Liver (tissue), 9 donors: ENCODE results near the gene RNF5. TPM values are rescaled to one million over a fixed set of nuclear protein-coding genes. Genes with fewer than 3 reads are reported as not detected.
A peak's percentile ranks its signal among the peaks of the same experiment; 100 is the strongest.

Experiments
- DNase-seq: peaks from one replicate; pipeline ENCODE4 v3.0.0-alpha.2; 2017; ENCODE audit warnings: low spot score
- H3K27ac ChIP-seq, 2 donors: one replicate each; pipeline ENCODE4 v1.7.0; 2013; ENCODE audit warnings: inconsistent platforms in 2 of 2, low read length in 2 of 2, control low read depth in 1 of 2, low read depth in 1 of 2, mild to moderate bottlenecking in 1 of 2
- H3K27me3 ChIP-seq, 4 donors: one replicate each; pipeline versions ENCODE4 v1.6.1 to v1.7.0; 2013; ENCODE audit warnings: low read length in 3 of 4, inconsistent platforms in 1 of 4, mild to moderate bottlenecking in 1 of 4, moderate library complexity in 1 of 4; ENCODE audit not compliant: control insufficient read depth in 4 of 4, insufficient read depth in 4 of 4
- H3K36me3 ChIP-seq, 4 donors: one replicate each; pipeline versions ENCODE4 v1.6.1 to v1.7.0; 2013; ENCODE audit warnings: low read length in 3 of 4, mild to moderate bottlenecking in 3 of 4, low read depth in 1 of 4, moderate library complexity in 1 of 4; ENCODE audit not compliant: control insufficient read depth in 4 of 4, insufficient read depth in 3 of 4
- H3K4me1 ChIP-seq, 4 donors: one replicate each; pipeline versions ENCODE4 v1.6.1 to v1.7.0; 2013; ENCODE audit warnings: low read length in 3 of 4, mild to moderate bottlenecking in 3 of 4, moderate library complexity in 1 of 4; ENCODE audit not compliant: control insufficient read depth in 4 of 4, insufficient read depth in 4 of 4
- H3K4me3 ChIP-seq, 3 donors: one replicate each; pipeline versions ENCODE4 v1.6.1 to v1.7.0; 2013; ENCODE audit warnings: low read length in 3 of 3, control low read depth in 1 of 3, low read depth in 1 of 3, mild to moderate bottlenecking in 1 of 3
- H3K9ac ChIP-seq, 2 donors: one replicate each; pipeline ENCODE4 v1.7.0; 2013; ENCODE audit warnings: low read length in 2 of 2, mild to moderate bottlenecking in 2 of 2, moderate library complexity in 2 of 2, control low read depth in 1 of 2, low read depth in 1 of 2
- H3K9me3 ChIP-seq, 4 donors: one replicate each; pipeline versions ENCODE4 v1.6.1 to v1.7.0; 2013; ENCODE audit warnings: low read length in 3 of 4; ENCODE audit not compliant: control insufficient read depth in 4 of 4
- ATF3 ChIP-seq: IDR thresholded peaks from 2 replicates; pipeline ENCODE4 v1.6.1; 2016; ENCODE audit warnings: antibody characterized with exemption
- CTCF ChIP-seq: fragments of 150-350 bp; IDR thresholded peaks from 2 replicates; pipeline ENCODE4 v1.5.1; 2017; ENCODE audit warnings: improper control_type of control experiment, low read depth, low read length; ENCODE audit not compliant: missing input control
- EGR1 ChIP-seq, 2 donors: IDR thresholded peaks; 2 replicates each; pipeline ENCODE4 v1.6.1; 2016 to 2018; ENCODE audit warnings: antibody characterized with exemption in 2 of 2, low read depth in 2 of 2
- FOXA1 ChIP-seq: IDR thresholded peaks from 2 replicates; pipeline ENCODE4 v1.6.1; 2016; ENCODE audit warnings: antibody characterized with exemption
- FOXA2 ChIP-seq: IDR thresholded peaks from 2 replicates; pipeline ENCODE4 v1.6.1; 2016; ENCODE audit warnings: antibody characterized with exemption
- GABPA ChIP-seq, 2 donors: IDR thresholded peaks in 1 of 2; conservative IDR thresholded peaks in 1 of 2; 2 replicates each; pipeline ENCODE4 v1.6.1; 2016; ENCODE audit warnings: antibody characterized with exemption in 2 of 2, mild to moderate bottlenecking in 1 of 2, moderate library complexity in 1 of 2
- HNF4A ChIP-seq, 2 donors: conservative IDR thresholded peaks; 2 replicates each; pipeline ENCODE4 v1.6.1; 2016; ENCODE audit warnings: antibody characterized with exemption in 2 of 2, mild to moderate bottlenecking in 2 of 2
- HNF4G ChIP-seq: IDR thresholded peaks from 2 replicates; pipeline ENCODE4 v1.6.1; 2016; ENCODE audit warnings: antibody characterized with exemption
- JUND ChIP-seq, 2 donors: IDR thresholded peaks; 2 replicates each; pipeline ENCODE4 v1.6.1; 2016; ENCODE audit warnings: antibody characterized with exemption in 2 of 2
- MAX ChIP-seq: IDR thresholded peaks from 2 replicates; pipeline ENCODE4 v1.6.1; 2016; ENCODE audit warnings: antibody characterized with exemption
- NR2F2 ChIP-seq: IDR thresholded peaks from 2 replicates; pipeline ENCODE4 v1.6.1; 2016; ENCODE audit warnings: antibody characterized with exemption
- RAD21 ChIP-seq, 2 donors: IDR thresholded peaks; 2 replicates each; pipeline ENCODE4 v1.6.1; 2016; ENCODE audit warnings: antibody characterized with exemption in 2 of 2, mild to moderate bottlenecking in 2 of 2
- REST ChIP-seq: IDR thresholded peaks from 2 replicates; pipeline ENCODE4 v1.6.1; 2016; ENCODE audit warnings: antibody characterized with exemption, mild to moderate bottlenecking
- RXRA ChIP-seq, 2 donors: IDR thresholded peaks; 2 replicates each; pipeline ENCODE4 v1.6.1; 2017 to 2018; ENCODE audit warnings: antibody characterized with exemption in 2 of 2, mild to moderate bottlenecking in 1 of 2
- SP1 ChIP-seq: IDR thresholded peaks from 2 replicates; pipeline ENCODE4 v1.6.1; 2018; ENCODE audit warnings: antibody characterized with exemption, mild to moderate bottlenecking
- TAF1 ChIP-seq: conservative IDR thresholded peaks from 2 replicates; pipeline ENCODE4 v1.6.1; 2016; ENCODE audit warnings: antibody characterized with exemption, mild to moderate bottlenecking
- YY1 ChIP-seq: IDR thresholded peaks from 2 replicates; pipeline ENCODE4 v1.6.1; 2016; ENCODE audit warnings: antibody characterized with exemption, mild to moderate bottlenecking
- ZBTB33 ChIP-seq: IDR thresholded peaks from 2 replicates; pipeline ENCODE4 v1.6.1; 2016; ENCODE audit warnings: antibody characterized with exemption
- WGBS: extraction: QIAGEN DNeasy Blood & Tissue Kit; methylation state at CpG from one replicate; pipeline ENCODE4 v1.1.7; 2013; 5-methylcytosine and 5-hydroxymethylcytosine counted together
- polyA plus RNA-seq, 2 donors: library from polyadenylated mRNA; stranded (reverse) in 1 of 2; unstranded in 1 of 2; fragments of 200-250 nt in 1 of 2; fragments of >200 nt in 1 of 2; fragmentation: Nextera tagmentation in 1 of 2; extraction: Ambion mirVana in 1 of 2; gene quantifications; one replicate each; pipeline versions ENCODE4 v1.2.1 to v1.2.3, GENCODE V29; 2013 to 2015
- total RNA-seq, 2 donors: library from RNA; depleted of rRNA; stranded (reverse); fragments of >200 nt; gene quantifications; one replicate each; pipeline ENCODE4 v1.2.3, GENCODE V29; 2014
- donor health status: healthy.
- donor health status: healthy.
- donor health status: healthy.
- donor health status: healthy.
- donor health status: healthy.

The RNF5 gene
- total and polyA plus RNA-seq, 4 donors, result 51.5 to 85.9 (median 61.0) TPM

- peaks cover 0 to 23% (median 15%) of the 10 kb centered on the region in 4 donors for H3K4me1 ChIP-seq
- H3K36me3 ChIP-seq, result peaks cover 0 to 35% (median 19%) of the 10 kb centered on the region in 4 donors
- H3K4me3 ChIP-seq, result no peak overlapping the region
- no peak overlapping the region for H3K9ac ChIP-seq
- no peak for DNase-seq
- no peaks in the 10 kb centered on the region for H3K9me3 ChIP-seq
- WGBS, result 88% methylated on average over 15 of the region's 15 CpGs
- peak overlapping the region in 1 of 2 donors; percentile 25 for H3K27ac ChIP-seq
- TF ChIP-seq HNF4A (conservative IDR thresholded peaks at IDR 0.05), result no peak
- TF ChIP-seq REST, result no peak
- TF ChIP-seq GABPA (IDR thresholded peaks at IDR 0.05 in 1 of 2, conservative IDR thresholded peaks at IDR 0.05 in 1 of 2), result no peak
- no peak for TF ChIP-seq JUND (IDR thresholded peaks at IDR 0.05)
- no peak for TF ChIP-seq RXRA (IDR thresholded peaks at IDR 0.05)
- TF ChIP-seq ATF3, result no peak
- no peak for TF ChIP-seq CTCF
- no peak for TF ChIP-seq NR2F2
- no peak for TF ChIP-seq RAD21 (IDR thresholded peaks at IDR 0.05)
- TF ChIP-seq SP1, result no peak
- no peak for TF ChIP-seq YY1
- TF ChIP-seq FOXA1, result no peak
- no peak for TF ChIP-seq EGR1 (IDR thresholded peaks at IDR 0.05; ENCODE audit: low read depth in 2 of 2)
- no peak for TF ChIP-seq ZBTB33
- TF ChIP-seq FOXA2, result no peak
- TF ChIP-seq HNF4G, result no peak
- no peak for TF ChIP-seq MAX
- TF ChIP-seq TAF1, result no peak
- no peaks in the 10 kb centered on the region for H3K27me3 ChIP-seq
Observed at GRCh38 chr6:32183483-32184083, 5.4 kb downstream of the RNF5 start.
